H1 (cell line): Measurements from ENCODE around the gene DIP2B. TPM values are rescaled to one million over a fixed set of nuclear protein-coding genes. Genes with fewer than 3 reads are reported as not detected.

ENCODE experiments used
- CTCF ChIA-PET: fragments of 300-600 bp; sonication (Branson Sonifier 250); formaldehyde crosslinking; loops from one replicate; lab custom pipeline; 2021; ENCODE audit not compliant: partially characterized antibody; lab: Charles Lee
- POLR2A ChIA-PET: fragments of 300-600 bp; sonication (Branson Sonifier 250); formaldehyde crosslinking; loops from one replicate; lab custom pipeline; 2021; ENCODE audit warnings: inconsistent platforms; ENCODE audit not compliant: partially characterized antibody; lab: Charles Lee
- DNase-seq, 2 experiments: peaks; one replicate each; pipeline versions ENCODE4 v3.0.0 to v3.0.0-alpha.2; 2010 to 2022; ENCODE audit warnings: low spot score in 2 of 2, low read depth in 1 of 2, mixed read lengths in 1 of 2
- FAIRE-seq: peaks from 2 replicates; lab custom pipeline; 2011; peaks lifted over from hg19 to GRCh38; lab: Jason Lieb, UNC
- H2AFZ ChIP-seq: 2 replicates; pipeline ENCODE4 v1.8.1; 2012; ENCODE audit warnings: low read length, inconsistent platforms
- H2AK5ac ChIP-seq: 2 replicates; pipeline ENCODE4 v1.6.1; 2013; ENCODE audit warnings: low read depth, low read length
- H2BK120ac ChIP-seq: replicated peaks from 2 replicates; pipeline ENCODE3; 2013; ENCODE audit warnings: low read depth, low read length, inconsistent platforms
- H2BK12ac ChIP-seq: 2 replicates; pipeline ENCODE4 v1.6.1; 2013; ENCODE audit warnings: low read depth, low read length
- H2BK15ac ChIP-seq: 2 replicates; pipeline ENCODE4 v1.6.1; 2013; ENCODE audit warnings: low read length
- H2BK20ac ChIP-seq: 2 replicates; pipeline ENCODE4 v1.6.1; 2013; ENCODE audit warnings: low read length
- H2BK5ac ChIP-seq: 2 replicates; pipeline ENCODE4 v1.6.1; 2013; ENCODE audit warnings: low read depth, low read length
- H3K14ac ChIP-seq: 2 replicates; pipeline ENCODE4 v1.6.1; 2013; ENCODE audit warnings: inconsistent platforms; ENCODE audit not compliant: insufficient read length
- H3K18ac ChIP-seq: 2 replicates; pipeline ENCODE4 v1.6.1; 2013; ENCODE audit warnings: low read length; ENCODE audit errors: extremely low read depth
- H3K23ac ChIP-seq: 2 replicates; pipeline ENCODE4 v1.6.1; 2013; ENCODE audit warnings: inconsistent platforms; ENCODE audit not compliant: insufficient read length
- H3K23me2 ChIP-seq: 2 replicates; pipeline ENCODE4 v1.6.1; 2013; ENCODE audit warnings: low read depth, low read length
- H3K27ac ChIP-seq: 2 replicates; pipeline ENCODE4 v1.6.1; 2011; ENCODE audit warnings: low read depth, low read length, inconsistent platforms
- H3K27me3 ChIP-seq, 4 experiments: replicated peaks in 1 of 4; 1 replicate in 1 of 4; 2 replicates in 3 of 4; pipeline versions ENCODE4 v1.6.1 to v1.8.1; 2011 to 2013; ENCODE audit warnings: low read length in 3 of 4, mild to moderate bottlenecking in 3 of 4, inconsistent platforms in 2 of 4, mixed read lengths in 2 of 4, moderate library complexity in 1 of 4; ENCODE audit not compliant: control insufficient read depth in 3 of 4, insufficient read depth in 3 of 4; ENCODE audit errors: extremely low read depth in 1 of 4
- H3K36me3 ChIP-seq, 4 experiments: 2 replicates each; pipeline versions ENCODE4 v1.6.1 to v1.8.1; 2011 to 2013; ENCODE audit warnings: mild to moderate bottlenecking in 4 of 4, low read length in 3 of 4, moderate library complexity in 2 of 4, control low read depth in 1 of 4, inconsistent platforms in 1 of 4; ENCODE audit not compliant: insufficient read depth in 4 of 4, control insufficient read depth in 2 of 4
- H3K4ac ChIP-seq: replicated peaks from 2 replicates; pipeline ENCODE3; 2013; ENCODE audit warnings: low read length, low read depth, mixed read lengths, inconsistent platforms; ENCODE audit not compliant: insufficient read length
- H3K4me1 ChIP-seq, 4 experiments: replicated peaks in 1 of 4; 1 replicate in 1 of 4; 2 replicates in 3 of 4; pipeline versions ENCODE4 v1.6.1 to v1.8.1; 2011 to 2013; ENCODE audit warnings: low read length in 3 of 4, inconsistent platforms in 2 of 4, mixed read lengths in 1 of 4; ENCODE audit not compliant: insufficient read depth in 4 of 4, control insufficient read depth in 3 of 4
- H3K4me2 ChIP-seq, 2 experiments: 2 replicates each; pipeline versions ENCODE4 v1.6.1 to v1.8.1; 2011 to 2013; ENCODE audit warnings: low read depth in 2 of 2, low read length in 2 of 2, control low read depth in 1 of 2, inconsistent platforms in 1 of 2, mild to moderate bottlenecking in 1 of 2; ENCODE audit not compliant: insufficient read depth in 1 of 2
- H3K4me3 ChIP-seq, 4 experiments: fragments of 200-600, 300-600 bp in 1 of 4; sonication (generic), shearing (Covaris generic), sonication (Bioruptor Twin) in 1 of 4; 2 replicates each; pipeline versions ENCODE4 v1.5.1 to v1.8.1; 2011 to 2016; ENCODE audit warnings: low read length in 4 of 4, low read depth in 3 of 4, control low read depth in 2 of 4, inconsistent platforms in 2 of 4, mild to moderate bottlenecking in 2 of 4, mixed read lengths in 1 of 4, moderate library complexity in 1 of 4; ENCODE audit not compliant: insufficient read depth in 2 of 4; ENCODE audit errors: extremely low read depth in 1 of 4
- H3K56ac ChIP-seq: replicated peaks from 2 replicates; pipeline ENCODE3; 2013; ENCODE audit warnings: low read depth, mild to moderate bottlenecking, mixed read lengths, low read length, inconsistent platforms; ENCODE audit not compliant: insufficient read length
- H3K79me1 ChIP-seq: 2 replicates; pipeline ENCODE4 v1.6.1; 2013; ENCODE audit warnings: low read depth, low read length, control low read depth
- H3K79me2 ChIP-seq, 2 experiments: 2 replicates each; pipeline versions ENCODE4 v1.6.1 to v1.8.1; 2012 to 2013; ENCODE audit warnings: low read length in 2 of 2, mild to moderate bottlenecking in 2 of 2, inconsistent platforms in 1 of 2; ENCODE audit not compliant: insufficient read depth in 2 of 2, control insufficient read depth in 1 of 2
- H3K9ac ChIP-seq, 4 experiments: replicated peaks in 1 of 4; 1 replicate in 1 of 4; 2 replicates in 3 of 4; pipeline versions ENCODE4 v1.6.1 to v1.8.1; 2011 to 2013; ENCODE audit warnings: low read depth in 3 of 4, low read length in 3 of 4, control low read depth in 2 of 4, mild to moderate bottlenecking in 2 of 4, moderate library complexity in 2 of 4, inconsistent platforms in 1 of 4; ENCODE audit errors: extremely low read depth in 1 of 4
- H3K9me3 ChIP-seq, 2 experiments: 2 replicates each; pipeline versions ENCODE4 v1.6.1 to v1.8.1; 2012 to 2013; ENCODE audit warnings: mild to moderate bottlenecking in 2 of 2, moderate library complexity in 2 of 2, control low read depth in 1 of 2, inconsistent platforms in 1 of 2, low read depth in 1 of 2, low read length in 1 of 2, mixed read lengths in 1 of 2; ENCODE audit not compliant: insufficient read depth in 2 of 2
- H4K20me1 ChIP-seq, 2 experiments: replicated peaks in 1 of 2; 2 replicates each; pipeline versions ENCODE3 to v1.8.1; 2011 to 2013; ENCODE audit warnings: inconsistent platforms in 2 of 2, low read length in 2 of 2, mild to moderate bottlenecking in 1 of 2; ENCODE audit not compliant: insufficient read depth in 2 of 2, control insufficient read depth in 1 of 2
- H4K5ac ChIP-seq: 2 replicates; pipeline ENCODE4 v1.6.1; 2013; ENCODE audit warnings: low read length, low read depth, mixed read lengths, inconsistent platforms; ENCODE audit not compliant: insufficient read length
- H4K8ac ChIP-seq: 2 replicates; pipeline ENCODE4 v1.8.0; 2013; ENCODE audit warnings: mild to moderate bottlenecking, moderate library complexity, low read length, inconsistent platforms; ENCODE audit not compliant: insufficient read depth; ENCODE audit errors: extremely low read depth
- H4K91ac ChIP-seq: replicated peaks from 2 replicates; pipeline ENCODE3; 2013; ENCODE audit warnings: low read length, mixed read lengths, inconsistent platforms; ENCODE audit not compliant: insufficient read length
- ATF2 ChIP-seq: IDR thresholded peaks from 2 replicates; pipeline ENCODE4 v1.6.1; 2012; ENCODE audit warnings: low read length, inconsistent platforms
- BRCA1 ChIP-seq: IDR thresholded peaks from 2 replicates; pipeline ENCODE4 v1.6.1; 2012; ENCODE audit warnings: low read depth, low read length, improper control_type of control experiment
- CEBPB ChIP-seq: IDR thresholded peaks from 2 replicates; pipeline ENCODE4 v1.6.1; 2012; ENCODE audit warnings: low read depth, low read length
- HDAC2 ChIP-seq, 2 experiments: fragments of 300-600 bp in 1 of 2; sonication (generic) in 1 of 2; IDR thresholded peaks; 2 replicates each; pipeline ENCODE4 v1.6.1; 2011 to 2012; ENCODE audit warnings: low read depth in 2 of 2, low read length in 2 of 2, mild to moderate bottlenecking in 2 of 2, moderate library complexity in 2 of 2, borderline replicate concordance in 1 of 2, inconsistent platforms in 1 of 2
- JUND ChIP-seq: IDR thresholded peaks from 2 replicates; pipeline ENCODE4 v1.6.1; 2011; ENCODE audit warnings: mild to moderate bottlenecking, improper control_type of control experiment, low read length
- PHF8 ChIP-seq: fragments of 200-600 bp; sonication (generic); conservative IDR thresholded peaks from 2 replicates; pipeline ENCODE4 v1.7.1; 2012; ENCODE audit warnings: low read depth, mild to moderate bottlenecking, inconsistent platforms, low read length, moderate library complexity
- RAD21 ChIP-seq, 2 experiments: IDR thresholded peaks in 1 of 2; conservative IDR thresholded peaks in 1 of 2; 2 replicates each; pipeline ENCODE4 v1.6.1; 2011; ENCODE audit warnings: low read depth in 2 of 2, low read length in 2 of 2, improper control_type of control experiment in 1 of 2, inconsistent platforms in 1 of 2, mild to moderate bottlenecking in 1 of 2, moderate library complexity in 1 of 2
- RBBP5 ChIP-seq: IDR thresholded peaks from 2 replicates; pipeline ENCODE4 v1.7.1; 2012; ENCODE audit warnings: low read depth, mild to moderate bottlenecking, inconsistent platforms, low read length, moderate library complexity, borderline replicate concordance
- RFX5 ChIP-seq: IDR thresholded peaks from 2 replicates; pipeline ENCODE4 v1.6.1; 2011; ENCODE audit warnings: low read depth, low read length, improper control_type of control experiment, borderline replicate concordance
- SIX5 ChIP-seq: IDR thresholded peaks from 2 replicates; pipeline ENCODE4 v1.6.1; 2011; ENCODE audit warnings: mild to moderate bottlenecking, low read depth, low read length
- SP1 ChIP-seq: IDR thresholded peaks from 2 replicates; pipeline ENCODE4 v1.6.1; 2011; ENCODE audit warnings: low read depth, low read length
- TEAD4 ChIP-seq: IDR thresholded peaks from 2 replicates; pipeline ENCODE4 v1.6.1; 2012; ENCODE audit warnings: low read depth, low read length, inconsistent platforms, mixed read lengths
- ZNF274 ChIP-seq: IDR thresholded peaks from 2 replicates; pipeline ENCODE4 v1.7.0; 2012; ENCODE audit warnings: low read length, borderline replicate concordance; ENCODE audit errors: extremely low read depth
- WGBS, 2 experiments: shearing (Covaris generic) in 1 of 2; methylation state at CpG; one replicate each; pipeline versions ENCODE4 v1.1.6 to v1.1.7; 2013 to 2015; ENCODE audit warnings: low lambda C conversion rate in 2 of 2, mixed read lengths in 2 of 2, inconsistent platforms in 1 of 2, low coverage in 1 of 2, missing lambda C conversion rate in 1 of 2; ENCODE audit not compliant: insufficient replicate concordance in 2 of 2, insufficient coverage in 1 of 2, insufficient read length in 1 of 2; ENCODE audit errors: extremely low coverage in 1 of 2, missing lambda C conversion rate in 1 of 2; 5-methylcytosine and 5-hydroxymethylcytosine counted together
- polyA plus RNA-seq, 7 experiments: library from polyadenylated mRNA; depleted of rRNA in 3 of 7; stranded (reverse) in 5 of 7; unstranded in 2 of 7; fragments of >200 nt in 5 of 7; fragments of 200-250 nt in 2 of 7; gene quantifications; 1 replicate in 5 of 7; 2 replicates in 1 of 7; 4 replicates in 1 of 7; pipeline versions ENCODE4 v1.2.1 to v1.2.3, GENCODE V29; 2011 to 2013; ENCODE audit warnings: missing spikeins in 2 of 7, mixed read lengths in 2 of 7
- total RNA-seq: library from RNA; stranded (reverse); fragmentation: NEBNext Ultra II Directional; extraction: Animal tissue kit (Norgen Biotek cat#: 25700); gene quantifications from 2 replicates; pipeline ENCODE4 v1.2.1, GENCODE V29; 2021

DIP2B gene
- total and polyA plus RNA-seq, 2 of the 8 experiments (the other 6 are each of a cell fraction or from before 2014, with no cell fraction given): 11.1 to 29.6 TPM

DNA sequence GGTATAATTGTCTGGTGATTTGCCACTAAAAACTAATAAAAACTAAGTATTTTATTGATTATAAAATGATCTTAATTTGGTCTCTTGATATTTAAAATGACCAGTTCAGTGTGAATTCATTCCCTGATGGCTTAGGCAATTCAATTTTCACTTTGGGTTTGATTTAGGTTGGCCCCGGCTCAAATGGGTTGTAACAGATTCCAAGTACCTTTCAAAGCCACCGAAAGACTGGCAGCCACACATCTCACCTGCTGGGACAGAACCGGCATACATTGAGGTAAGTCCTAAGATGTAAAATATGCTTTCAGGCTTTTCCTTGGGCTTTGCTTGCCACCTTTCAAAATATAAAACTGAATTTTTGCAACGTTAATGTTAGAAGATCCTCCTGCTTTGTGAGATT lies 181.6 kb downstream of the DIP2B start:
- H3K79me1 ChIP-seq: no peaks in the 10 kb centered on the region
- H3K18ac ChIP-seq: no peak overlapping the region
- H2BK15ac ChIP-seq: no peak overlapping the region
- no peaks in the 10 kb centered on the region for H3K4me1 ChIP-seq
- no peaks in the 10 kb centered on the region for H4K20me1 ChIP-seq
- no peak overlapping the region for H3K4me3 ChIP-seq
- H3K27me3 ChIP-seq: no peaks in the 10 kb centered on the region
- no peak overlapping the region for H2BK12ac ChIP-seq
- H3K4ac ChIP-seq: no peak overlapping the region
- H3K79me2 ChIP-seq: no peaks in the 10 kb centered on the region
- no peaks in the 10 kb centered on the region for H3K9me3 ChIP-seq
- no peak overlapping the region for H3K4me2 ChIP-seq
- POLR2A ChIA-PET: no interaction called here
- no peak overlapping the region for H4K8ac ChIP-seq
- no peak overlapping the region for H3K27ac ChIP-seq
- no peak overlapping the region for H3K9ac ChIP-seq
- WGBS, 2 experiments: 85% methylated on average over 4 of the region's 4 CpGs; no CpG with 5 or more reads in 1 of the 2 experiments
- H4K91ac ChIP-seq: no peak overlapping the region
- H2BK120ac ChIP-seq: no peak overlapping the region
- H3K56ac ChIP-seq: no peak overlapping the region
- no peak overlapping the region for H3K14ac ChIP-seq
- no peak overlapping the region for H2BK5ac ChIP-seq
- peaks cover 2 to 18% (median 6%) of the 10 kb centered on the region in 4 experiments; a peak in 6 of 8 replicates for H3K36me3 ChIP-seq
- no peak overlapping the region for H4K5ac ChIP-seq
- no peak overlapping the region for H2AK5ac ChIP-seq
- no peak overlapping the region for H2BK20ac ChIP-seq
- no peak for FAIRE-seq
- no peak overlapping the region for H2AFZ ChIP-seq
- H3K23me2 ChIP-seq: no peaks in the 10 kb centered on the region
- no peak overlapping the region for H3K23ac ChIP-seq
- CTCF ChIA-PET: interaction anchor here (1.0 kb wide), 1 partner anchor 582 kb away, joined by 3 read pairs; the partner anchor contains the start of gene GPD1
- DNase-seq: no peak
- TF ChIP-seq SP1: no peak
- TF ChIP-seq ZNF274: no peak
- no peak for TF ChIP-seq BRCA1
- TF ChIP-seq SIX5: no peak
- TF ChIP-seq RBBP5: no peak
- no peak for TF ChIP-seq HDAC2 (IDR thresholded peaks at IDR 0.05; ENCODE audit: borderline replicate concordance in 1 of 2, low read depth in 2 of 2, low read length in 2 of 2)
- no peak for TF ChIP-seq TEAD4
- TF ChIP-seq CEBPB: no peak
- TF ChIP-seq ATF2: no peak
- TF ChIP-seq RFX5: no peak
- no peak for TF ChIP-seq PHF8
- TF ChIP-seq JUND: no peak
- TF ChIP-seq RAD21 (IDR thresholded peaks at IDR 0.05 in 1 of 2, conservative IDR thresholded peaks at IDR 0.05 in 1 of 2; ENCODE audit: low read depth in 2 of 2, low read length in 2 of 2): no peak
